HG03196 (cell line): ENCODE data around the gene MYOZ3.

Experiments used
- ATAC-seq: cut with Tn5 transposase; IDR thresholded peaks from one replicate; pipeline ENCODE4 v1.9.1; 2021; ENCODE audit not compliant: unreplicated experiment

Gene MYOZ3

GRCh38 chr5:150661086-150661485, at the start of gene MYOZ3:
TSS of gene MYOZ3 (plus strand) at chr5:150661251. CDS start at chr5:150662942, 1,691 bp downstream.
- ATAC-seq, result no peak

GRCh38 chr5:150612405-150612804, 48.6 kb upstream of the MYOZ3 start:
- ATAC-seq, result no peak

- ATAC-seq, result no peak
Measured at GRCh38 chr5:150612905-150613670, 48.0 kb upstream of the MYOZ3 start.

GRCh38 chr5:150613991-150614660, 46.9 kb upstream of the MYOZ3 start:
- ATAC-seq, result no peak

GRCh38 chr5:150614661-150615060, 46.4 kb upstream of the MYOZ3 start:
- ATAC-seq, result no peak

GRCh38 chr5:150615141-150615699, 45.8 kb upstream of the MYOZ3 start:
- no peak for ATAC-seq

GRCh38 chr5:150616024-150616470, 45.0 kb upstream of the MYOZ3 start:
- no peak for ATAC-seq

- ATAC-seq, result no peak
Measured at GRCh38 chr5:150616506-150616905, 44.5 kb upstream of the MYOZ3 start.

- ATAC-seq, result no peak
Measured at GRCh38 chr5:150618163-150618562, 42.9 kb upstream of the MYOZ3 start.

GRCh38 chr5:150618588-150619281, 42.3 kb upstream of the MYOZ3 start:
- ATAC-seq, result no peak

GRCh38 chr5:150619359-150620230, 41.5 kb upstream of the MYOZ3 start:
- no peak for ATAC-seq

GRCh38 chr5:150621301-150621700, 39.8 kb upstream of the MYOZ3 start:
- no peak for ATAC-seq

GRCh38 chr5:150622157-150622556, 38.9 kb upstream of the MYOZ3 start:
- ATAC-seq, result no peak

GRCh38 chr5:150623152-150623877, 37.7 kb upstream of the MYOZ3 start:
- no peak for ATAC-seq

- no peak for ATAC-seq
Measured at GRCh38 chr5:150623878-150624216, 37.2 kb upstream of the MYOZ3 start.

GRCh38 chr5:150624334-150625163, 36.5 kb upstream of the MYOZ3 start:
- ATAC-seq, result no peak

- no peak for ATAC-seq
Measured at GRCh38 chr5:150625164-150625535, 35.9 kb upstream of the MYOZ3 start.

GRCh38 chr5:150625831-150626746, 35.0 kb upstream of the MYOZ3 start:
- ATAC-seq, result peak; percentile 42
